Fibroblast of villous mesenchyme (primary cell): Measurements from ENCODE around the gene OSBP2. TPM values are rescaled to one million over a fixed set of nuclear protein-coding genes. Genes with fewer than 3 reads are reported as not detected.
A peak's percentile ranks its signal among the peaks of the same experiment; 100 is the strongest.

Experiments used
- DNase-seq: peaks from one replicate; pipeline ENCODE4 v3.0.0-alpha.2; 2010; ENCODE audit warnings: low read depth
- H3K4me3 ChIP-seq: 2 replicates; pipeline ENCODE4 v1.5.1; 2011; ENCODE audit warnings: low read depth, mild to moderate bottlenecking, low read length
- CTCF ChIP-seq: IDR thresholded peaks from 2 replicates; pipeline ENCODE4 v1.5.1; 2012; ENCODE audit warnings: low read depth, mild to moderate bottlenecking, low read length; ENCODE audit not compliant: insufficient read depth
- total RNA-seq: library from RNA; depleted of rRNA; stranded (reverse); fragments of >200 nt; gene quantifications from 2 replicates; pipeline ENCODE4 v1.2.3, GENCODE V29; 2012

Gene OSBP2
- total RNA-seq, 1 donor: 0.43 TPM

- DNase-seq: peak; percentile 20
- no peak for TF ChIP-seq CTCF
- no peak overlapping the region for H3K4me3 ChIP-seq
Measured at GRCh38 chr22:30881361-30882183, 186.9 kb downstream of the OSBP2 start.

- no peak for DNase-seq
- no peak for TF ChIP-seq CTCF
- no peak overlapping the region for H3K4me3 ChIP-seq
Measured at GRCh38 chr22:30882184-30882717, 187.6 kb downstream of the OSBP2 start.

GRCh38 chr22:30882974-30883533 lies 188.4 kb downstream of the OSBP2 start:
- no peak overlapping the region for H3K4me3 ChIP-seq
- TF ChIP-seq CTCF: no peak
- no peak for DNase-seq

- DNase-seq: no peak
- TF ChIP-seq CTCF: no peak
- no peak overlapping the region for H3K4me3 ChIP-seq
Measured at GRCh38 chr22:30883586-30884145, 189.0 kb downstream of the OSBP2 start.

- H3K4me3 ChIP-seq: no peak overlapping the region
- no peak for DNase-seq
- TF ChIP-seq CTCF: no peak
Measured at GRCh38 chr22:30884211-30885000, 189.7 kb downstream of the OSBP2 start.

GRCh38 chr22:30885001-30885366 lies 190.3 kb downstream of the OSBP2 start:
- no peak for DNase-seq
- no peak for TF ChIP-seq CTCF
- H3K4me3 ChIP-seq: no peak overlapping the region
